ENCODE data around the gene DOCK8.

DOCK8 gene

DNA sequence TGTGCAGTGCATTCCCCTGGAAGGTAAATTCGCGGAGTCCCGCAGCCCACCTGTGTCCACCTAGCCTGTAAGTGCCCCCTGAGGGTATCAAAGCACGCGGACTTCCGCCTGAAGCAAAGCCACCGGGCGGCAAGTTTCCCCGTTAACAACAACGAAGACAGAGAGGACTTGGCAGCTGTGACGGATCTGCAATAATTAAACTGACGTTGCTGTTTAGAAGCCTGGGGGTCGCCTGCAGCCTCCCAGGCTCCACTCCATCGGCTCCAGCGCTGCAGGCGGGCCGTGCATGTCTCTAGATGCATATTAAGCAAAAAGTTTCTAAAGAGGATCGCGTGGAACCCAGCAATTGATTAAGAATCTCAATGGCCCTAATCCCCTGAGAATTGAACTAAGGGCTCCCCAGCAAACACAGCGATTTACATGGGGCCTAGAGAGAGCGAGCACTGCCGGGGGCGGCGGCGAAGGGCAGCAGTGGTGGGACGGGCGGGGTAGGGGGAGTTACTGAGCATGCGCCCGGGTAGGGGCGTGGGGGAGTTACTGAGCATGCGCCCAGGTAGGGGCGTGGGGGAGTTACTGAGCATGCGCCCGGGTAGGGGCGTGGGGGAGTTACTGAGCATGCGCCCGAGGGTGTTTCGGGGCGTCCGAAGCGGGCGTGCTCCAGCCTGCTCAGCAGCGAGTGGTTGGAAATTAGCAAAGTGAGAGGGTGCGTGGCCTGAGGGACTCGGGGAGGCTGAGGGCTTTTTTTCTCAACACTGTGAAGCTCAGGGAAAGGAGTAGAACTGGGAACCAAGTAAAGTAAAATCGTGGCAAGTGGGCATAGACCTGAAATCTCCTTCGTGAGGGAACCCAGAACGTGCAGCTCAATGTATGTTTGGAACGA, 255.2 kb downstream of the DOCK8 start:
- TF ChIP-seq, protein P1, sequence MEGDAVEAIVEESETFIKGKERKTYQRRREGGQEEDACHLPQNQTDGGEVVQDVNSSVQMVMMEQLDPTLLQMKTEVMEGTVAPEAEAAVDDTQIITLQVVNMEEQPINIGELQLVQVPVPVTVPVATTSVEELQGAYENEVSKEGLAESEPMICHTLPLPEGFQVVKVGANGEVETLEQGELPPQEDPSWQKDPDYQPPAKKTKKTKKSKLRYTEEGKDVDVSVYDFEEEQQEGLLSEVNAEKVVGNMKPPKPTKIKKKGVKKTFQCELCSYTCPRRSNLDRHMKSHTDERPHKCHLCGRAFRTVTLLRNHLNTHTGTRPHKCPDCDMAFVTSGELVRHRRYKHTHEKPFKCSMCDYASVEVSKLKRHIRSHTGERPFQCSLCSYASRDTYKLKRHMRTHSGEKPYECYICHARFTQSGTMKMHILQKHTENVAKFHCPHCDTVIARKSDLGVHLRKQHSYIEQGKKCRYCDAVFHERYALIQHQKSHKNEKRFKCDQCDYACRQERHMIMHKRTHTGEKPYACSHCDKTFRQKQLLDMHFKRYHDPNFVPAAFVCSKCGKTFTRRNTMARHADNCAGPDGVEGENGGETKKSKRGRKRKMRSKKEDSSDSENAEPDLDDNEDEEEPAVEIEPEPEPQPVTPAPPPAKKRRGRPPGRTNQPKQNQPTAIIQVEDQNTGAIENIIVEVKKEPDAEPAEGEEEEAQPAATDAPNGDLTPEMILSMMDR (IDR thresholded peaks at IDR 0.05): no peak

DNA sequence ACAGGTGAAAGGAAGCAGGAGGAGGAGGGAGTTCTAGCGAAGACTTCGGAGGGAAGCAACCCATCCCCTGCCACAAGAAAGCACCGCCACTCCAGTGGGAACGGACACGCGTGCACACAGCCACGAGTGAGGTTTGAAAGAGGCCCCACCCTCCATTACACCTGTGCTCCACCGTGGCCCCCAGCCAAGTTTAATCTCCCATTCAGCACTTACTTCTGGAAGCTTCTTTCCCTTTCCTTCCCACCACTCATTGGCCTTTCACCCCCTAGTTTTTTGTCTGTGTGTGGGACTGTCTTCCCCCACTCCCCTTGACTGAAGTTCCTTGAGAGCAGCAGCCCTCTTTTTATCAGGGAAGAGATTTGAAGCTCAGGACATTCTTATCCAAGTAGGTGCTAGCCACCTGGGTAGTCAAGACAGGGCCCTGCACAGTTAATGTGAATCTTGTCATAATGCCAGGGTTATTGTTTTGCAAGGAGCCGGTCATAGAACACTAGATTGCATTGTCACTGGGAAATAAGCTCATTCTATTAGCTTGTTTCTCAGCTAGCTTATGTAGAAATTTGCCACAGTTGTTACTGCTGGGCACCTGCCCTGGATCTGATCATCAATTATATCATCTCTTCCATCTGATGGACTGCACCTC, 256.0 kb downstream of the DOCK8 start:
- TF ChIP-seq, protein P1 (IDR thresholded peaks at IDR 0.05): no peak

DNA sequence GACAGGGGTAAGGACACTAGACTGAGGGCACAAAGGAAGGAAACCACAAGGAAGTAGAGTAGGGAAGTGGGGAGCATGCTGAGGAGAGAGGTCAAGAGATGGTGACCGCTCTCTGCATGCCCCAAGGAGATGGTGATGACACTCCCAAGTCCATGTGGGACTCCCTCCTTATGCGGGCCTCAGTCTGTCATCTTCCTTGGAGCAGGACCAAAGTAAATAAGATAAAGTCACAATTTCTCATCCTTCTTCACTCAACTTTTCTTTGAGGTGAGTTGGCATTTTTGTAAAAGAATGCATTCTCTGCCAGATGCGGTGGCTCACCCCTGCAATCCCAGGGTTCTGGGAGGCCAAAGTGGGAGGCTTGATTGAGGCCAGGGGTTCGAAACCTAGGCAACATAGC, 256.7 kb downstream of the DOCK8 start:
- TF ChIP-seq, protein P1 (IDR thresholded peaks at IDR 0.05): no peak

DNA sequence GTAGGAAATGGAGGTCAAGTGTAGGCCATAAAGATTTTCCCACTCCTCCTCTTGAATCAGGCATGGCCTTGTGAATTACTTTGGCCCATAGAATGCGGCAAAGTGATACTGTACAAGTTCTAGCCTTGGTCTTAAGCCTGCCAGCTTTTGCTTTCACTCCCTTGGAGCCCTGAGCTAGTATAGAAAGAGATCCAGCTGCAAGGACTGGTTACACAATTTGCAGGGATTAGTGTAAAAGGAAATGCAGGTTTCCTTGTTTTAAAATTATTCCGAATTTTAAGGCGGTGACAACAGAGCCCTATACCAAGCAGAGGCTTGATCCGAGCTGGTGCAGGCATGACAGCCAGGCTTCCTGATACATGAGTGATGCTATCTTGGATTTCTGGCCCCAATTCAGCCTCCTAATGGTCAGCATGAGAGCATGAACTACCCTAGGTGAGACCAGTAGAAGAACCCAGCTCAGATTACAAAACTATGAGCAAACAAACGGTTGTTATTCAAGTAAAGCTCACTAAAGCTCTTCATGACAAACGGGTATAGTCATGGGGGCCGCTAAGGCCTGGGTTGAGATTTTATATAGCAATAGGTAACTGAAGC, 257.9 kb downstream of the DOCK8 start:
- TF ChIP-seq, protein P1 (IDR thresholded peaks at IDR 0.05): no peak

DNA sequence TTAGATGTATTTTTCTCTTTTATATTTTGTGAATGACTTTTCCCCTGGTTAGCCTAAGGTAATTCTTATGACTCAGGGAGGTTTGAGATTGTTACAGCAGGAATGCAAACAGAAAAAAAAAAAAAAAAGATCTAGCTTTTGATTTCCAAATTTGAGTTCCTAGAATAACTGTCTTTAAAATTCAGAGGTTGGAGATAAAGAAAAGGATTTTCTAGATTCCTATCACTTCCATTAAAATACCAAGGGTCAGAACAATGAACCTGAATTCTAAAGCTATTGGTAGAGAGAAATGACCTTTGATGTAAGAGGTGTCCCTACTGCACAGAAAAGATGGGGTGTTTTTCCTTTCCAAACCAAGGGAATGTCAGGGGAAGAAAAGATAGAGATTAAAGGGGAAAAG, 262.5 kb downstream of the DOCK8 start:
- TF ChIP-seq, protein P1 (IDR thresholded peaks at IDR 0.05): no peak

DNA sequence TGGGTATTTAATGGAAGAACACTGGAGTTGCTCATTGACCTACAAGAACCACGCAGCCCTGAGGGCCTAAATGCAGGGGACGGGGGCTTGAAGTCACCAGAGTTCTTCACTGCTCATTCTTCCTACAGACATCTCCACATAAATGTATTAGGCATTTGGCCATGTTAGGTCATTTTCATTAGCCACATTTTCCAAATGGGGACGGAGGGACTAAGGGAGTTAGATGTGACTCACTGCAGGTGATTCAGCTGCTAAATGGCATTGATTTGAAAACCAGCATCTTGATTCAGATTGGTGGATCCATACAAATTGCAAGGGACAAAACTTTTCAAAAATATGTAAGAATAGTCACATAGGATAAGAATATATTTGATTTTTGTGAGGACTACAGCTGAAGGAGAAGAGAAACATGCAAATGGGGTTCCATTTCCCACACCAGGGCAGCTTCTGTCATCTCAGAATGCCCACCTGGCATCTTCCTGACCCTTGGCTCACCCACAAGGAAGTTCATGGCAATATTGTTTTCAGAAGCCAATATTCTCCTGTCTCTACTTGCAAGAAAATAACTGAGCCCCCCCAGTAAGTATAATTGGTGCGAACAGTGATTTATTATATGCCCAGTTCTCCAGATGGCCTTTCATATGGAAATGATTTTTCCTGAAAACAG, 264.8 kb downstream of the DOCK8 start:
- TF ChIP-seq, protein P1 (IDR thresholded peaks at IDR 0.05): no peak

DNA sequence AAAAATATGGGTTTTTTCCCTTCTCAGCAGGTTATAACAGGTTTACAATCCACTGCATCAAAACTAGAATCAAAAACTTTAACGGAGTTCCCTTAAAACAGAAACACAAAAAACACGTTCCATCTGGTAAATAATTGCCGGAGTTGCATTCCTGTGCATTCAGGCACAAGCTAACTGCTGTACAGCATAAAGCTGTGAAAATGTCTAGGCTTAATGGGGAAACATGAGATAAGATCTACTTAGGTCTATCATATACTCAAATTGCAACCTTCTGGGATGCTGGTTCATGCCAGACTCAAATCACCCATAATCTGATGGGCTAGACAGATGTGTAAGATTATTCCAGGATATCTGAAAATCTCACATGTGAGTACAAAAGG, 265.3 kb downstream of the DOCK8 start:
- TF ChIP-seq, protein P1 (IDR thresholded peaks at IDR 0.05): no peak
